GM15510 (cell line): ENCODE measurements around the gene TYROBP.

Experiments used
- POLR2A ChIP-seq: IDR thresholded peaks from 3 replicates; pipeline ENCODE4 v1.6.1; 2011; ENCODE audit warnings: borderline replicate concordance; ENCODE audit not compliant: insufficient read length; ENCODE audit errors: extremely low read depth

The TYROBP gene

GRCh38 chr19:35937345-35938281, 29.5 kb upstream of the TYROBP start:
- no peak for TF ChIP-seq POLR2A

DNA sequence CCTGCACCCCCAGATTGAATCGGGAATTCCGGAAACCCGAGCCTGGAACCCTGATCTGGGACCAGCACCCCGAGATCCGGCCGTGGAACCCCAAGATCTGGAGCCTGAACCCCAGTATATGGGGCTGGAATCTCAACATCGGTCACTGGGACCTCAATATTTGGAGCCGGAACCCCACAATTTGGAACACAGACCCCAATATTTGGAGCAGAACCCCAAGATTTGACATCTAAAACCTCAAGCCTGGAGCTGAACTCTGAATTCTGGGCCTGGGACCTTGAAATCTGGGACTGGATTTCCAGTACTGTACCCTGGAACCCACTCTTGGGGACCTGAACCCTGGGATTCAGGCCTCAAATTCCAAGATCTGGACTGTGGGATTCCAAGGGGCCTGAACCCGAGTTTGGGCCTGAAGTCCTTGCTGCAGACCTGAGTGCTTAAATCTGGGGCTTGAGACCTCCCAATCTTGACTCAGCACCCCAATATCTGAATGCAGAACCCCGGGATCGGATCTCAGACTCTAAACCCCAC, 28.7 kb upstream of the TYROBP start:
- no peak for TF ChIP-seq POLR2A

DNA sequence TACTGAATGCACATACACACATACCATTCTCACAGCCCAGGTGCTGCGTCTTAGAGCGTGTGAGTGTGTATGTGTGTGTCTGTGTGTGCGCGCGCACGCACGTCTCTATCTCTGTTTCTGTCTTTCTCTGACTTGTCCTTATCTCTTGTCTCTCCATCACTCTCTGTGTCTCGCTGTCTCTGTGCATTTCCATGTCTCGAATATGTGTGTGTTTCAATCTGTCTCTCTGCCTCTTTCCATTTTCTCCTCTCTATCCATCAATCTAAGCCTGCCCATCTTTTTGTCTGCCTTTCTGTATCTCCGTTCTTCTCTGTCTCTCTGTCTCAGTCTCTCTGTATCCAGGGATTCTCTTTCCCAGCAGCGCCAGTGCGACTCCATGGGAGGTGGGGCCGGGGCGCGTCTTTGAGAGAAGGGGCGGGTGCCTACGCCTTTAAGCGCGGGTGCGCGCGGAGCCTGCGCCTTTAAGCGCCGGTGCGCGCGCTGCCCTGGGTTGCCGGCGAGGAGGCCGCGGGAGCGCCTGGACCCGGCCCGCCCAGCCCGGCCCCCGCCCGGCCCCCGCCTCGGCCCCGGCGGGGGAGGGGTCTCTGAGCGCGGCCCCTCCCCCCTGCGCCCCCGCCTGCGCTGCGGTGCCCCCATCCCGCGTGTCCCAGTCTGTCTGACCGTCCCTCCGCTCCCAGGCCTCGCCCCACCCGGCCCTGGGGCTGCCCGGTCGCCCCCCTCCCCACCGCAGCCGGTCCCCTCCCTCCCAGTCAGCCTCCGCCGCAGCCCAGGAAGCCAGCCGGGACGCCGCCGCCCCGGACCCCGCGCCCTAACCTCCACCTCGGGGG, 28.0 kb upstream of the TYROBP start, which contains the start of gene LRFN3:
TSS of gene LRFN3 (plus strand) at position 464 of the 827 bp plus-strand sequence. CDS start 3,052 bp downstream, outside the sequence.
- no peak for TF ChIP-seq POLR2A

GRCh38 chr19:35932291-35932936, 24.3 kb upstream of the TYROBP start:
- TF ChIP-seq POLR2A = no peak

DNA sequence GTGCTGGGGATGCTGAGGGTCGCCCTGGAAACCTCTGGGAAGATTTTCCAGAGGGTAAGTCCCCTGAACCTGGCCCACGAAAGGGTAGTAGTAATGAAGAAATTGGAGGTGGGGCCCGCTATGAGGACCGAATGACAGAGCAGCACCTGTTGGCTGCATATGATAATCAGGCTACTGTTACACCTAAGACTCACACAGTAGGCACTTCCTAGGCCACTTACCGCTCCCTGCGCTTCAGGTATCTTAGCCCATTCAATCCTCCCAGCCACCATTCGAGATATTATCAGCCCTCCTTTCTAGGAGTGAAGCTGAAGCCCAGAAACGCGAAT, 23.7 kb upstream of the TYROBP start:
- no peak for TF ChIP-seq POLR2A

DNA sequence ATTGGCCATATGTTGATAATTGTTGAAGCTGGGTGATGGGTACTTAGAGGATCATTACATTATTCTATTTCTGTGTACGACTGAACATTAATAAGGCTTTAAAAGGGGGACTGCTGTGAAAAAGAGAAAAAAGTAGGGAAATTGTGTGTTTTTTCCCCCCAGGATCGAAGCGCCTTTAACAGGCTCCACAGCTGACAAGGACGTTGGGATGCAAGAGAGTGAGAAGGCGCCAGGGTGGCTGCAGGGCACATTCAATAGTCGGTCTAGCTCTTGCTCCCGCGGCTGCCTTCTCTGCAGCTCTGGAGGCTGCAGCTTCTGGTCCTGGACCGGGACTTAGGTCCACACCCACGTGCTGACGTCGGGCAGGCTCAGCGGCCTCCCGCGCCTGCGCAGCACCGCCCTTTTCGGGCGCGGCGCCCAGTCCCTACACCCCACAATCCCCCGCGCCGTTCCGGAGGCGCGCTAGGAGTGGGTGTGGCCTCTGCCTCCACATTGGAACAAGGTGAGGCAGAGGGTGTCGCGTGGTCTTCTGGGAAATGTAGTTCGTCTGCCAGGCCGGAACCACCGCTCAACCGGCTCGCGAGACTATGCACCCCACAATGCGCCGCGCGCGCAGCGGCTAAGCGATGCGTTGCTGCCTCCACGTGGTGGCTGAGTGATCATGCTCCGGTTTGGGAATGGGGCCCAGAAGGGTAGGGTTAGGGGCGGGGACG, 23.2 kb upstream of the TYROBP start:
- peak; percentile 99 for TF ChIP-seq POLR2A

DNA sequence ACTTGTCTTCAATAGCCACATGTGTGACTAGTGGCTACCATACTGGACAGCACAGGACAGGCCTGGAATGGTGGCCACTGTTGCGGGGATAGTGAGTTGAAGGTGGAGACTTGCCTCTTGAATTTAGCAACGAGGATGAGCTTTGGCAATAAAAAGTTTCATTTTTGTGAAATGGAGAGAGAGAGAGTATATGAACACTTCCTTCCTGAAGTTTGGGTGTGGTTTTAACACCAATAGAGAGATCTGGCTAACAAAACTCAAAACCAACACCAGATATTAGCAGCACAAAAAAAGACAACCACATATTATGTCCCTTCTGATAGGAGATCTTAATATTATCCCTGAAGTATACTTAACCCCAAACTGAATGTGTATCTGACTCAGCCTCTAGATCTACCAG, 21.8 kb upstream of the TYROBP start:
- no peak for TF ChIP-seq POLR2A

DNA sequence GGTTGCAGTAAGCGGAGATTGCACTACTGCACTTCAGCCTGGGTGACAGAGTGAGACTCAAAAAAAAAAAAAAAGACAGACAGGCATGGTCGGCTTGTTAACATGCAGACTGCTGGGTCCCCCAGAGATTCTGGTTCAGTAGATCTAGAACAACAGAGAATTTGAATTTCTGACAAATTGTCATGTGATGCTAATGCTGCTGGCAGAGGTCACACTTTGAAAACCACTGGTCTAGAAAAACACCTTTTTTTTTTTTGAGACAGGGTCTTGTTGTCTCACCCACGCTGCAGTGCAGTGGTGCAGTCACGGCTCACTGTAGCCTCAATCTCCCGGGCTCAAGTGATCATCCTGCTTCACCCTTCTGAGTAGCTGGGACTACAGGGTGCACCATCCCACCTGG, 20.4 kb upstream of the TYROBP start:
- TF ChIP-seq POLR2A = no peak

DNA sequence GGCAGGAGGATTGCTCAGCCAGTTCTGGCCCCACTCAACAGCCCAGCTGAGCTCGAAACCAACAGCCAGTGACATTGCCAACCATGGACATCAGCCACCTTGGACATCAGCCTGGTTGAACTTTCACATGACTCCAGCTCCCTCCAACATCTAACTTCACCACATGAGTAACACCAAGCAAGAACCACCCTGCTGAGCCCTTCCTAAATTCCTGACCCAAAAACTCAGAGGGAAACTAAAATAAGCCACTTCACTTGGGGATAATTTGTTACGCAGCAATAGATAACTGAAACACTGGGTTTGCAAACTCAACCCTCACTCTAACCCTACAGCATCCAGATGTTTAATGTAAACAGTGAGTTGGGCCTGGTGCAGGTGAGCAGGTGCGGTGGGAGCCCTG, 17.4 kb upstream of the TYROBP start:
- TF ChIP-seq POLR2A = no peak

DNA sequence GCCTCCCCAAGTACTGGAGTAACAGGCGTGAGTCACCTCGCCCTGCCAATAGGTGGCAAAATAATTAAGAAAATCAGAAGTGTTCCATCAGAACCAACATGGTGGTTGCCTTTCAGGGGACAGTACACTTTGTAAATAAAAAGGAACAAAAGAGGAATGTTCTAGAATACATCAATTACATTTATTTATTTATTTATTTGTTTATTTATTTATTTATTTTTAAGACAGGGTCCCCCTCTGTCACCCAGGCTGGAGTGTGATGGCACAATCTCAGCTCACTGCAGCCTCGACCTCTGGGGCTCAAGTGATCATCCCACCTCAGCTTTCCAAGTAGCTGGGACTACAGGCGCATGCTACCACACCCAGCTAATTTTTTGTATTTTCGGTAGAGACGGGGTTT, 12.9 kb upstream of the TYROBP start:
- no peak for TF ChIP-seq POLR2A

DNA sequence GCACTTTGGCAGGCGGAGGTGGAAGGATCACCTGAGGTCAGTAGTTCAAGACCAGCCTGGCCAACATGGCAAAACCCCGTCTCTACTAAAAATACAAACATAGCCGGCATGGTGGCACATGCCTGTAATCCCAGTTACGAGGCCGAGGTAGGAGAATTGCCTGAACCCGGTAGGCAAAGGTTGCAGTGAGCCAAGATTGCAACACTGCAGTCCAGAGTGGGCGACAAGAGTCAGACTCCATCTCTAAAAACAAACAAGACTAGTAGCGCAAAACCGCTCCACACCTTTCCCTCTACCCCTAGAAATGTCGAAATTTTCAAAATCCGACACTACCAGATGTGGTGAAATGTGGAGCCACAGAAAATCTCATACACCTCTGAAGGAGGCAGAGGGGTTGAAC, 11.2 kb upstream of the TYROBP start:
- TF ChIP-seq POLR2A = no peak

DNA sequence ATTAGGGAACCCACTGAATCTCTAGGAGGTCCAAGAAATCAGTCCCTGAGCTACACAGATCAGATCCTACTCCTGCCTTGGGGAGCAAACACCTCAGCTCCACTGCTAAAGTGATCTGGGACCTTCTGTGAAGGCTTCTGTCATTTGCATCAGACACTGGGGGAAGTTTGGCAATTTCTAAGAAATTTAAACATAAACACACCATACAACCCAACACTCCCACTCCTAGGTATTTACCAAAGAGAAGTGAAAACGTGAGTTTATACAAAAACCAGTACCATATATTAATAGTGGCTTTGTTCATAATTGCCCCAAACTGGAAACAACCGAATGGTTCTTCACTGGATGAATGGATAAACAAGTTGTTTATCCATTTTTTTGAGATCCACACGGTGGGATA, 7.3 kb upstream of the TYROBP start:
- peak; percentile 20 for TF ChIP-seq POLR2A

GRCh38 chr19:35913589-35913988, 5.5 kb upstream of the TYROBP start:
- no peak for TF ChIP-seq POLR2A

DNA sequence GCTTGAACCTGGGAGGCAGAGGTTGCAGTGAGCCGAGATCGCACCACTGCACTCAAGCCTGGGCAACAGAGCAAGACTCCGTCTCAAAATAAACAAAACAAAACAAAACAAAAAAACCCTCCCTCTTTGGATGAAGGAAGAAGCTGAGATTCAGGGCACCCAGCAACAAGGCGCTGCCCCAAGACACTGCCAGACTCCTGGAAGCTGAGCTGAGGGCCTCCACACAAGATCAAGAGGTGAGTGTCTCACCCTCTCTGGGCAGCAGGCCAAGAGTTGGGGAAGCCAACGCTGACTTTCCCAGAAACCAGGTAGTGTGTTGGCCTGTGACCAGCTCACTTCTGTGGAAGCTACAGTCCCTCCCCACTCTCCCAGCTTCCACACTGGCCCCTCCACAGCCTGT, 3.7 kb upstream of the TYROBP start:
- TF ChIP-seq POLR2A = no peak
